ENCODE measurements around the gene RAPH1. TPM values are rescaled to one million over a fixed set of nuclear protein-coding genes. Genes with fewer than 3 reads are reported as not detected.
"Not testable (repeated sequence)": the region's sequence is repeated elsewhere in the genome, so short reads cannot be mapped to it uniquely, and the experiment has no call there.

Gene RAPH1
- total RNA-seq, 1 experiment from 2014 or later: 7.0 TPM

- BruUV-seq (replicated peaks): no TSS peak
Observed at GRCh38 chr2:203383038-203383437, 152.1 kb downstream of the RAPH1 start.

DNA sequence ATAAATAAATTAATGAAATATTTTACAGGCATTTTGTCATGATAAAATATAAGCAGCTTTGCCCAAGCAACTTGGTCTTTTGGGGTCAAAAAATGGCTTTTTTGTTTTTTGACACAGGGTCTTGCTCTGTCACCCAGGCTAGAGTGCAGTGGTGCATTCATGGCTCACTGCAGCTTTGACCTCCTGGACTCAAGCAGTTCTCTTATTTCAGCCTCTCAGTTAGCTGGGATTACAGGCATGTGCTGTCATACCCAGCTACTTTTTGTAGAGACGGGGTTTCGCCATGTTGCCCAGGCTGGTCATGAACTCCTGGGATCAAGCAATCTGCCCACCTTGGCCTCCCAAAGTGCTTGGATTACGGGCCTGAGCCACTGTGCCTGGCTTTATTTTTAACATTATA, 155.9 kb downstream of the RAPH1 start:
- Histone ChIP-seq H4K20me1 (ENCODE audit: low read length) (no peaks in the 10 kb centered on the region), H3K4me3 (ENCODE audit: low read length) (no peak overlapping the region), H2AFZ (ENCODE audit: low read length) (no peak overlapping the region), H3K36me3 (ENCODE audit: low read depth, low read length) (peaks cover 8% of the 10 kb centered on the region; the same call in 1 of the 2 replicates), H3K79me2 (ENCODE audit: low read length) (peaks cover 8% of the 10 kb centered on the region; the same call in 1 of the 2 replicates), H3K9me2 (replicated peaks; ENCODE audit: low read length) (no peaks in the 10 kb centered on the region), H3K9me3 (ENCODE audit: low read length) (no peaks in the 10 kb centered on the region), H3K27ac (ENCODE audit: low read length) (no peak overlapping the region), H3K9ac (ENCODE audit: low read length) (no peak overlapping the region), H3F3A (ENCODE audit: low read length, unreplicated experiment) (no peaks in the 10 kb centered on the region), H3K4me1 (ENCODE audit: insufficient read depth, low read length) (peaks cover 17% of the 10 kb centered on the region), H3K4me2 (ENCODE audit: low read length) (no peak overlapping the region), H3K27me3 (ENCODE audit: low read length) (no peaks in the 10 kb centered on the region)
- ATAC-seq: no peak
- DNase-seq: no peak
- TF ChIP-seq EZH2 (IDR thresholded peaks at IDR 0.05; ENCODE audit: low read length, unreplicated experiment) (no peak), EZH2phosphoT487 (IDR thresholded peaks at IDR 0.05; ENCODE audit: borderline replicate concordance, low read length) (no peak)
- TF ChIP-seq, protein P1, sequence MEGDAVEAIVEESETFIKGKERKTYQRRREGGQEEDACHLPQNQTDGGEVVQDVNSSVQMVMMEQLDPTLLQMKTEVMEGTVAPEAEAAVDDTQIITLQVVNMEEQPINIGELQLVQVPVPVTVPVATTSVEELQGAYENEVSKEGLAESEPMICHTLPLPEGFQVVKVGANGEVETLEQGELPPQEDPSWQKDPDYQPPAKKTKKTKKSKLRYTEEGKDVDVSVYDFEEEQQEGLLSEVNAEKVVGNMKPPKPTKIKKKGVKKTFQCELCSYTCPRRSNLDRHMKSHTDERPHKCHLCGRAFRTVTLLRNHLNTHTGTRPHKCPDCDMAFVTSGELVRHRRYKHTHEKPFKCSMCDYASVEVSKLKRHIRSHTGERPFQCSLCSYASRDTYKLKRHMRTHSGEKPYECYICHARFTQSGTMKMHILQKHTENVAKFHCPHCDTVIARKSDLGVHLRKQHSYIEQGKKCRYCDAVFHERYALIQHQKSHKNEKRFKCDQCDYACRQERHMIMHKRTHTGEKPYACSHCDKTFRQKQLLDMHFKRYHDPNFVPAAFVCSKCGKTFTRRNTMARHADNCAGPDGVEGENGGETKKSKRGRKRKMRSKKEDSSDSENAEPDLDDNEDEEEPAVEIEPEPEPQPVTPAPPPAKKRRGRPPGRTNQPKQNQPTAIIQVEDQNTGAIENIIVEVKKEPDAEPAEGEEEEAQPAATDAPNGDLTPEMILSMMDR (conservative IDR thresholded peaks at IDR 0.05; ENCODE audit: low read depth, low read length): no peak
- CTCF ChIA-PET: no interaction called here
- no TSS peak for BruUV-seq (replicated peaks)
- POLR2A ChIA-PET (ENCODE audit: unreplicated experiment): no interaction called here
- intact Hi-C loops (cut with micrococcal nuclease): no loop called here

More at GRCh38 chr2:203383038-203383437, 152.1 kb downstream of the RAPH1 start:
- Histone ChIP-seq H3K27me3 (ENCODE audit: low read length) (no peaks in the 10 kb centered on the region), H3K4me1 (ENCODE audit: insufficient read depth, low read length) (peaks cover 22% of the 10 kb centered on the region), H3K79me2 (ENCODE audit: low read length) (peaks cover 4% of the 10 kb centered on the region; the same call in 1 of the 2 replicates), H3K4me3 (ENCODE audit: low read length) (no peak overlapping the region), H3K9me3 (ENCODE audit: low read length) (no peaks in the 10 kb centered on the region), H4K20me1 (ENCODE audit: low read length) (no peaks in the 10 kb centered on the region), H3K9me2 (replicated peaks; ENCODE audit: low read length) (no peaks in the 10 kb centered on the region), H3K36me3 (ENCODE audit: low read depth, low read length) (peaks cover 8% of the 10 kb centered on the region; the same call in 1 of the 2 replicates), H3K4me2 (ENCODE audit: low read length) (no peak overlapping the region), H3K9ac (ENCODE audit: low read length) (no peak overlapping the region), H3K27ac (ENCODE audit: low read length) (0 out of 2 replicates have a peak overlapping the region, but pooled peaks have one; percentile 7), H2AFZ (ENCODE audit: low read length) (no peak overlapping the region), H3F3A (ENCODE audit: low read length, unreplicated experiment) (no peaks in the 10 kb centered on the region)
- CTCF ChIA-PET: no interaction called here
- POLR2A ChIA-PET (ENCODE audit: unreplicated experiment): interaction anchor here (0.6 kb wide), 1 partner anchor 9 kb away, joined by 4 read pairs; no protein-coding TSS in a partner anchor
- peak; percentile 79 for ATAC-seq
- DNase-seq: peak; percentile 76
- intact Hi-C loops (cut with micrococcal nuclease): no loop called here
- TF ChIP-seq EZH2 (IDR thresholded peaks at IDR 0.05; ENCODE audit: low read length, unreplicated experiment) (no peak), EZH2phosphoT487 (IDR thresholded peaks at IDR 0.05; ENCODE audit: borderline replicate concordance, low read length) (no peak)
- TF ChIP-seq, protein P1 (conservative IDR thresholded peaks at IDR 0.05; ENCODE audit: low read depth, low read length): no peak

DNA sequence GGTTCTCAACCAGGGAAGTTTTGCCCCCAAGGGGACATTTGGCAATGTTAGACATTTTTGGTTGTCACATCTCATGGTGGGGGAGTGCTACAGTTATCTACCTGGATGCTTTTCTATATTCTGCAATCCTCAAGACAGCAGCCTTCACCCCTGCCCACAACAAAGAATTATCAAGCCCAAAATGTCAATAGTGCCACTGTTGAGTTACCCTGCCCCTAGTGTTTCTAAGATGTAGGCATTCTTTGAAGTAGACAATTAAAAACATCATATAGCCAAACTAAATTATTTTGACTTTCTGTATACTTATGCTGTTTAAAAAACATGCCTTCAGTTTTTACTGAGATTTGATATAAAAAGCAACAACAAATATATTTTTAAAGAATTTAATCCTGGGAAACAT, 158.9 kb downstream of the RAPH1 start:
- Histone ChIP-seq H3K9me3 (ENCODE audit: low read length) (no peaks in the 10 kb centered on the region), H3K9ac (ENCODE audit: low read length) (no peak overlapping the region), H4K20me1 (ENCODE audit: low read length) (no peaks in the 10 kb centered on the region), H3K27me3 (ENCODE audit: low read length) (no peaks in the 10 kb centered on the region), H3F3A (ENCODE audit: low read length, unreplicated experiment) (no peaks in the 10 kb centered on the region), H3K4me1 (ENCODE audit: insufficient read depth, low read length) (no peaks in the 10 kb centered on the region), H3K4me2 (ENCODE audit: low read length) (no peak overlapping the region), H3K79me2 (ENCODE audit: low read length) (peaks cover 8% of the 10 kb centered on the region; the same call in 1 of the 2 replicates), H3K36me3 (ENCODE audit: low read depth, low read length) (0 out of 2 replicates have a peak, but pooled peaks cover 4% of the 10 kb centered on the region), H3K9me2 (replicated peaks; ENCODE audit: low read length) (no peaks in the 10 kb centered on the region), H3K27ac (ENCODE audit: low read length) (no peak overlapping the region), H2AFZ (ENCODE audit: low read length) (no peak overlapping the region), H3K4me3 (ENCODE audit: low read length) (no peak overlapping the region)
- ChIA-PET POLR2A (ENCODE audit: unreplicated experiment) (no interaction called here), CTCF (no interaction called here)
- no peak for TF ChIP-seq EZH2phosphoT487 (IDR thresholded peaks at IDR 0.05; ENCODE audit: borderline replicate concordance, low read length)
- TF ChIP-seq, protein P1 (conservative IDR thresholded peaks at IDR 0.05; ENCODE audit: low read depth, low read length): peak; percentile 50
- DNase-seq (no peak), ATAC-seq (no peak)
- no TSS peak for BruUV-seq (replicated peaks)
- intact Hi-C loops (cut with micrococcal nuclease): no loop called here

DNA sequence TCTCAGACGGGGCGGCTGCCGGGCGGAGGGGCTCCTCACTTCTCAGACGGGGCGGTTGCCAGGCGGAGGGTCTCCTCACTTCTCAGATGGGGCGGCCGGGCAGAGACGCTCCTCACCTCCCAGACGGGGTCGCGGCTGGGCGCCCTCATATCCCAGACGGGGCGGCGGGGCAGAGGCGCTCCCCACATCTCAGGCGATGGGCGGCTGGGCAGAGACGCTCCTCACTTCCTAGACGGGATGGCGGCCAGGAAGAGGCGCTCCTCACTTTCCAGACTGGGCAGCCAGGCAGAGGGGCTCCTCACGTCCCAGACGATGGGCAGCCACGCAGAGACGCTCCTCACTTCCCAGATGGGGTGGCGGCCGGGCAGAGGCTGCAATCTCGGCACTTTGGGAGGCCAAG, 162.4 kb downstream of the RAPH1 start:
- H3K79me2 ChIP-seq (ENCODE audit: low read length): peaks cover 18% of the 10 kb centered on the region; the same call in 1 of the 2 replicates
- POLR2A ChIA-PET (ENCODE audit: unreplicated experiment); H3K4me2 ChIP-seq (ENCODE audit: low read length); H3K27me3 ChIP-seq (ENCODE audit: low read length); CTCF ChIA-PET; H3K9me3 ChIP-seq (ENCODE audit: low read length); H3K9me2 ChIP-seq (replicated peaks; ENCODE audit: low read length); intact Hi-C loops (cut with micrococcal nuclease); H3K27ac ChIP-seq (ENCODE audit: low read length); H3F3A ChIP-seq (ENCODE audit: low read length, unreplicated experiment); H2AFZ ChIP-seq (ENCODE audit: low read length); H3K36me3 ChIP-seq (ENCODE audit: low read depth, low read length); BruUV-seq (replicated peaks); DNase-seq; ATAC-seq; H3K4me1 ChIP-seq (ENCODE audit: insufficient read depth, low read length); H3K4me3 ChIP-seq (ENCODE audit: low read length); H3K9ac ChIP-seq (ENCODE audit: low read length); H4K20me1 ChIP-seq (ENCODE audit: low read length): not testable (repeated sequence)
